Activated CD8-positive, alpha-beta memory T cell treated with anti-CD3 and anti-CD28 coated beads for 48 hours (primary cell): ENCODE results near the gene TRAPPC5.

Source experiments
- DNase-seq, 3 experiments: peaks; one replicate each; pipeline ENCODE4 v3.0.0-alpha.2; 2020; ENCODE audit warnings: low read depth in 2 of 3, low spot score in 2 of 3

TRAPPC5 gene

DNA sequence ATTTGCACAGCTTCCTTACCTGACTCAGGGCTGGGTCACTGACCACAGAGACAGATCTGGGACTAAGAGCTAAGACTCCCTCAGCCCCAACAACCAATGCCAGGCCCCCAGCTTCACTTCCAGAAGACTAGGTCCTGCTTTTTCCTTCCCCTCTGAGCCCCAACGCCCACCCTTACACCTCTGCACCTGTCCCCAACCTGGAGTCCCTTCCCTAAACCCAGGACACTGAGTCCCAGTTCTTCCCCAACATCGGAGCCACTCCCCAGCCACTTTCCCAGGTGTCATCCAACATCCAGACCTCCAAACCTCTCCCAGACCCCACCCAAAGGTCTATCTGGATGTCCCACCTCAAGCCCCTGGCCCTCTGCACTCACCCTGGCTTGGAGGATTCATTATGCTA, 18.4 kb downstream of the TRAPPC5 start:
- no peak for DNase-seq

DNA sequence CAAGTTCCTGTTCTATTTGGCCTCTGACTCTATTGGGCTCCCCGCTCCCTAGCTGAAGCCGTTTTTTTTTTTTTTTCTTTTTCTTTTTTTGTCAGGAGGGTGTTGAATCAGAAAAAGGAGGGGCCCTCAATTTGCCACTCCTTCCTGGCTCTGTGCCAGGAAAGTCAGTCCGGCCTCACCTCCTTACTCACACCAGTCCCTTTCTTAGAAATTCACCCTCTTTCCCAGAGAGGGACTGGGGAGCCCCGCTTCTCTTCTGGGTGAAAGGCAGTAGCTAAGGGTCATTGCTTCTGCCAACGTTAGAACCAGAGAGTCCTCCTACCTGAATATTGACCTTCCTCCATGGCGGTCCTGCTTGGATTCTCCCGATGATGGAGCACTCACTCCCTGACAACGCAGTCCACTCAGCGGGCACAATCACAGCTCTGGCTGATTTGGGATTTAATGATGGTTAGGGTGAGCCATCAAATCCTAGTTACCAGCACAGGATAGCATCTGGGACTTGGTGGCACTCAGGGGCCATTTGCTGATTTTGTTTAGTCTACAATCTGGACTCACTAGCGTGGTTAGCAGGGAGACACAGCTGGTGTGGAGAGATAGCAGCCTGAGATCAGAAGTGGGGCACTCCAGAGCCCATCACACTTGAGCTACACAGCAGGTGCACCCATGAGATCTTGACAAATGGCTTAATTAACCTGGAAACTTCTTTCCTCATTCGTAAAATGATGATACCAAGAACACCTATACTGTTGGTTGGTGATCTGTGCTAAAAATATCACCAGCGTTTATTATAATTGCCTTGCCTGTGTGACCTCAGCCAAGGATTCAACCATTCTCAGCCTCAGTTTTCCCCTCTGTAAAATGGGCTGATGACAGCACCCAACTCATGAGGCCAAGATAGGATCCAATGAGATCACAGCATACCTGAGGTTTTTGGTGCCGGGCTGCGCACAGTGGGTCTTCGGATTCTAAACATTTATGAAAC, 19.1 kb downstream of the TRAPPC5 start:
- peak in 1 of 3 experiments; percentile 44 for DNase-seq

DNA sequence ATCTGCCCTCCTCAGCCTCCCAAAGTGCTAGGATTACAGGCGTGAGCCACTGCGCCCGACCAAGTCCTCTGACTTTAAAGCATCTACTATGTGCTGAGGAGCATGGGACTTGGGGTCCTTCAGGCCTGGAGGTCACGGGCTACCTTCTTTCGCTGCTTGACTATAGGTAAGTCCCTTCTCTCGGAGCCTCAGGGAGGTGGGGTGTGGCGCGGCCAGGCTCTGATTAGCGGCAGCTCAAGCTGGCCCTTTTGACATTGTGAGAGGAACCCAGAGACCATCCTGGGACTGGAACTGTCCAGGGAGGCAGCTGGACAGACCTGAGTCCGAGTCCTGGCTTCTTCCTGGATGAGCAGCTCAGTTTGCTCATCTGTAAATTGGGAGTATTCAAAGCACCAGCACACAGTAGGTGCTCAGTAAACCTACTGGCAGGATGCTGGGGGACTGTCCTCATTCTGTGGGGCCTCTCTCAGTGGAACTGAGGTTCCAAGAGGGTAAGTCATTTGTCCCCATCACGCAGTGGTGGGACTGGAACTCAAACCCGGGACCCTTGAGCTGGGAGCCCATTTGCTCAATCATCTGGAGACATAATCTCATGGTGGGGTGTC, 20.5 kb downstream of the TRAPPC5 start:
- DNase-seq: no peak

DNA sequence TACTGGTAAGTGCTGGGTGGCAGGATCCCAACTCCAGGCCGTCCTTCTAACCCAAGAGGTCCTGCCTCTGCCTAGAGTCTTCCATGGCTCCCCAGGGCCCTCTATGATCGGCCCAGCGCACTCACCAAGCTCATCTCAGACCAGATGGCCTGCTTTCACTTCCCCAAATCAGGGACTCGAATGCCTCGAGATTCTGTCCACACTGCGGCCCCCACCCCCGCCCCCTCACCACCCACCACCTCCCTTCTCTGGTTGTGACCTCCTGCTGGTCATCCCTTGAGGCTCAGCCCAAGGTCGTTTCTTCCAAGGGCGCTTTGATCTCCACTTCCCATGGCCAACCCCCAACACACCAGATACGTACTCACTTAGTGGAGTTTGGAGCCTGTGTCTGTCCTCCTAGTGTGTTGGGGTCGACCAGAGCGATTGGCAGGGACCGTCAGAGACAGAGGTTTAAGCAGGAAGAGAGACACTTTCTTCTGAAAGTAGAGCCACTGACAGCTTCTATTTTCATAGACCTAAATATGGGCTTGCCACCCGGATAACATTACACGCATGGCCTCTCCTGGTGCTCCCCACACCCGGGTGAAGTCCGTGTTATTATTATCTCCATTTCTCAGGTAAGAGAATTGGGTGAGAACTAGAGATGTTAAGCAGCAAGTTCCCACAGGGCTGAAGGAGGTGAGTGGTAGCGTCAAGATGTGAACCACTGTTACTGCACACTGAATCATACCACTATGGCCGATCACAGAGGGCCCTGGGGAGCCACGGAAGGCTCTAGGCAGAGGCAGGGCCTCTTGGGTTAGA, 21.2 kb downstream of the TRAPPC5 start, which contains the start of gene FCER2:
Gene FCER2, minus strand, starts transcription at position 478 of the 804 bp plus-strand sequence. CDS start 2,371 bp downstream, outside the sequence.
- DNase-seq: no peak

DNA sequence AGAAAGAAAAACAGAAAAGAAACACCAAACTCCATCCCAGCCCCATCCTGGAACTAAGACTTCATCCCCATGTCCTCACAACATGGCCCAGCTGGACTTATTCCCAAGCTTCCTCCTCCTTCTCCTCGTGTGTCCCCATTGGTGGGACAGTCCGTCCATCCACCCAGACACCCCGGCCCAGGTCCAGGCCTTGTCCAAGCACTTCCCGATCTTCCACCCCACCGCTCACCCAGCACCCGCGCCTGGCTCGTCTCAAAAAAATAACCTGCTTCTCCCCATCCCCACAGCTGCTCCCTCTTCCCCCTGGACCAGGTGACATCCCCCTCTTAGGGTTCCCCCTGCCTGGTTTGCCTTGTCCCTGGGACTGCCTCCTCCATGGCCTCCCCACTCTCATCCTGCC, 22.7 kb downstream of the TRAPPC5 start:
- DNase-seq: no peak

DNA sequence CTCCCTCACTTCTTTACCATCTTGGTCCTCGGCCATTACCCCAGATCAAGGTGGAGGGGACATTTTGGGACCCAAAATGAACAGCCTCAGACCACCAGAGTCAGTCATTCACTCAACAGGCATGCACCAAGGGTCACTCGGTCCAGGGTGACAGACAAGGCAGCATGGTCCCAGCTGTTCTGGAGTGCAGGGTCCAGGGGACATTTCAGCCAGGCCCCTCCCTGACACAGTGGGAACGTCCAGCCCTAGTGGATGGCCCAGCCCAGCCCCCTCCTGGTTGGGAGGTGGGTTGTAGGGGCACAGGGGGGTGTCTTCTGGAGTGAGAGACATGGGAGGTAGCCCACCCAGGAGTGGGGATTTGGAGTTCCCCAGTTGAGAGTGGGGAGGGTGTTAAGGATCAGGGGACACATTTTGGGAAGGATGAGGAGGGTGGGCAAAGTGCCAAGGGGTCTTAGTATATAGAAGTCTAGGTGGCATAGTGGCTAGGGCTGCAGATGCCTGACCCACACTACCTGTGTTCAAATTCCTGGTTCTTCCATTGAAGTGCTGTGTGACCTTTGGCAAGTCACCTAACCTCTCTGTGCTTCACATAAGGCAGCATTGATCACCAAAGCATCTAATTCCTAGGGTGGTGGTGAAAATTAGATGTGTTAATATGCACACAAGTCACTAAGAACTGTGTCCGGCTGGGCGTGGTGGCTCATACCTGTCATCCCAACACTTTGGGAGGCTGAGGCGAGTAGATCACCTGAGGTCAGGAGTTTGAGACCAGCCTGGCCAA, 23.8 kb downstream of the TRAPPC5 start:
- DNase-seq: no peak

DNA sequence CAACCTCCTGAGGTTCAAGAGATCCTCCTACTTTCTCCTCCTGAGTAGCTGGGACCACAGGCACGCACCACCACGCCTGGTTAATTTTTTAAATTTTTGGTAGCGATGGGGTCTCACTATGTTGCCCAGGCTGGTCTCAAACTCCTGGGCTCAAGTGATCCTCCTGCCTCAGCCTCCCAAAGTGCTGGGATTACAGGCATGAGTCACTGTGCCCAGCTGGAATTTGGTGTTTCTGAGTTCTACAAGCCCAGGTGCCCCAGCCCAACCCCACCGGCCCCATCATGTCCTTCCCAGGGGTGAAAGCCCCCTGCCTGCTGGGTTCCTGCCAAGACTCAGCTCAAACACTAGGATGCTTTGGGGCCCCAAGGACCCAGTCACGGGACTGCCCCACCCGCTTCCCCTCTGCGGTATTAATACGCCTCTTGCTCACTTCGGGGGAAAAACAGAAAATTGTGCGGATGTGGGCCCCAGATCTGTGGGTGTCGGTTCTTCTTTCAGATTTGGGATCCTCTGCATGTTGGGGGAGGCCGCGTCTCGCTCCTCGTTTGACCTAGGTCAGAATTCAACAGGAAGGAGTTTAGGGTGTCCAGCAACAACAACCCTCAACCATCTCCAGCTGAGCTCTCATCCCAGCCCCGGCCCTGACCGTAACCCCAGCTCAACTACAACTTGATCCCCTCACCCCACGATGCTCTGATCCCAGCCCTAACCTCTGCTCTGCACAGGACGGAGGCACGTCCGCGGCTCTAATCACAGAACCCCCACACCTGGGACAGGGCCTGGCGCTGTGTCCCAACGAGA, 25.0 kb downstream of the TRAPPC5 start:
- peak; percentile 30 to 57 (median 50) for DNase-seq

DNA sequence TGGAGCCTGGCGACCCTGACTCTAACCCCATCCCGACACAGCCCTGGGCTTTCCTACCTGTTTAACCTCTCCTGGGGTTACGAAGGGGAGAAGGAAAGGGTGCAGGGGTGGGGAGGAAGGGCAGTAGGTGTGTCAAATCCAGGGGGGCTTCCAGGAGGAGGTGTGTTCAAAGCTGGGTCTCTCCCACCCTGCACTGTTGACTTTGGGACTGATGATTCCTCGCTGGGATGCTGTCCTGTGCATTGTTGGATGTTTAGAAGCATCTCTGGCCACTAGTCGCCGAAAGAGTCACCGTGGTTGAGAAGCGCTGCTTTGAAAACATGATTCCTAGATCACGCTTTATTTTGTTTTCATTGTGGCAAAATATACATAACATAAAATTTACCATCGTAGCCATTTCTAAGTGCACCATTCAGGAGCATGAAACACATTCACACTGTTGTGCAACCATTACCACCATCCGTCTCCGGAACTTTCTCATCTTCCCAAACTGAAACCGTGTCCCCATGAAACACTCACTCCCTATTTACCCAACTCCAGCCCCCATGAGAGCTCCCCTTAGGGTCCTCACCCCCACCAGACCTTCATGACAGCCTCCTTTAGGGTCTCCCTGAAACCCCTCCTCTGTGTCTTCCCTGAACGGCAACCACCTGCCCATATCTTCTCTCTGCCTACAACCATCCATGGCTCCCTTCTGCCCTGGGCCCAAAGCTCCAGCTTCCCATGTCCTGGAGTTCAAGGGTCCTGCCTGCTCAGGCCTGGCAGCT, 25.7 kb downstream of the TRAPPC5 start:
- no peak for DNase-seq

DNA sequence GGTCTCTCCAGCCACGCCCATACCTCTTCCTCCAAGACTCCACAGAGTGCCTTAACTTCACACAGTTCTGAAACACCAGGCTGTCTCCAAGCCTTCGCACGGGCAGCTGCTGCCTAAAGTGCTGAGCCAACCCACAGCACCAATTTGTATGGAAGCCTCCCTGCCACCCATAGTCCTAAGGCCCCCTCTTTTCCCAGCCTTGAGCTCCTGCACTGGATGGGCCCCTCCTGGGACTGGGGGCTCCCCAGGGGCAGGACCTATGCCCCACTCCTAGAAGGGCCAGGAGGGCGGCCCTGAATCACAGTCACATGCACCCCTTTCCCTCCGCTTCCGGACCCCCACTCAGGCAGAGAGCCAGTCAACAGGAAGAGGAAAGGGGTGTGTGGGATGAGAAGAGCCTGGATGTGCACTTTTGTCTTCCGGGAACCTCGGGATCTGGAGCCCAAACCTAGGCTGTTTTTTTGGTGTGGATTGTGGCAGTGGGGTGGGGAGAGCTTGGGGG, 26.4 kb downstream of the TRAPPC5 start:
- no peak for DNase-seq

DNA sequence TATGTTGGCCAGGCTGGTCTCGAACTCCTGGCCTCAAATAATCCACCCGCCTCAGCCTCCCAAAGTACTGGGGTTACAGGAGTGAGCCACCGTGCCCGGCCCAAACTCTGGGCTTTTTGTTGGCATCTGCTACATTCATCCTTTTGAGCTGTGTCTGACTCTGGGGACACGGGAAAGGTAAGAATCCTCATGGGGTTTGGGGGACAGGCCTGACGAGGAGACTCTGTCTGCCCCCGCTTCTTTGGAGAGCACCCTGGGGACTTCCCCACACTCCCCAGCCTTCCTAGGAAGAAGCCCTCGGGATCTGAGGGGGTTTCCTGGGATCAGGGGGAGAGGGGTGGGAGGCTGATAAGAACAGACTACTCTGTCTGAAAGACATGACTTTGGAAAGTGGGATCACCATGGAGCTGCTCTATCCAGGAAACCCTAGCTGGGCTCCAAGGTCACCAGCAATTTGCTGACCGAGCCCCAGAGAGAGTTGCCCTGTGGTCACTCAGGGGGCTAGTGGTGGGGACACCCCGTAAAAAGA, 29.4 kb downstream of the TRAPPC5 start:
- DNase-seq: no peak

DNA sequence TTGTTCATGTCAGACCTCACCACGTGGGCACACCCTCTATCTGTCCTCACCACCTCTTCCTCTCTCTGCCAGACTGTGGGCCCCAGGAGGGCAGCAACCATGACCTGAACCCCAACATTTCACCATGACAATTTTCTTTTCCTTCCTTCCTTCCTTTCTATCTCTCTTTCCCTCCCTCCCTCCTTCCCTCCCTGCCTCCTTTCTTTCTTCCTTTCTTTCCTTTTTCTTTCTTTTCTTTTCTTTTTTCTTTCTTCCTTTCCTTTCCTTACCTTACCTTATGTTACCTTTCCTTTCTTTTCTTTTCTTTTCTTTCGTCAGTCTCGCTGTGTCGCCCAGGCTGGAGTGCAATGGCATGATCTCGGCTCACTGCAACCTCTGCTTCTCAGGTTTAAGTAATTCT, 30.0 kb downstream of the TRAPPC5 start:
- DNase-seq: no peak

DNA sequence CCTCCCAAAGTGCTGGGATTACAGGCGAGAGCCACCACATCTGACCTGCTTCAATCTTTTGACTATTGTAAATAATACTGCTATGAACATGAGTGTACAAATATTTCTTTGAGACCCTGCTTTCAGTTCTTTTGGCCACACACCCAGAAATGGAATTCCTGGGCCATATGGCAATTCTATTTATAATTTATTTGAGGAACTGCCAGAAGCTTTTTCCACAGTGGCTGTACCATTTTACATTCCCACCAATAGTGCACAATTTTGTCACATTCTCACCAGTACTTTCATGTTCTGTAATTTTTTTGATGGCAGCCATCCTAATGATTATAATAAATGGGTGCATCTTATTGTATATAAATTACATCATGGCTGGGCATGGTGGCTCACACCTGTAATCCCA, 35.0 kb downstream of the TRAPPC5 start:
- no peak for DNase-seq

DNA sequence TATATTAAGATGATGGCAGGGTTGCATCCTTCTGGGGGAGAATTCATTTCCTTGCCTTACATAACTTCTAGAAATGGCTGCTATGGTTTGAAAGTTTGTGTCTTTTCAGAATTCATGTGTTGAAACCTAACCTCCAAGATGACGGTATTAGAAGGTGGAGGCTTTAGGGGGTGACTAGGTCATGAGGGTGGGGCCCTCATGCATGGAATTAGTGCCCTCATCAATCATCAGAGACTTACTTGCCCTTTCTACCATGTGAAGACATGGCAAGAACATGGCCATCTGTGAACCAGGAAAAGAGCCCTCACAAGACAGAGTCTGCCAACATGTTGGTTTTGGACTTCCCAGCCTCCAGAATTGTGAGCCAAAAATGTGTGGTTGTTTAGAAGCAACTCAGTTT, 36.1 kb downstream of the TRAPPC5 start:
- DNase-seq: no peak

DNA sequence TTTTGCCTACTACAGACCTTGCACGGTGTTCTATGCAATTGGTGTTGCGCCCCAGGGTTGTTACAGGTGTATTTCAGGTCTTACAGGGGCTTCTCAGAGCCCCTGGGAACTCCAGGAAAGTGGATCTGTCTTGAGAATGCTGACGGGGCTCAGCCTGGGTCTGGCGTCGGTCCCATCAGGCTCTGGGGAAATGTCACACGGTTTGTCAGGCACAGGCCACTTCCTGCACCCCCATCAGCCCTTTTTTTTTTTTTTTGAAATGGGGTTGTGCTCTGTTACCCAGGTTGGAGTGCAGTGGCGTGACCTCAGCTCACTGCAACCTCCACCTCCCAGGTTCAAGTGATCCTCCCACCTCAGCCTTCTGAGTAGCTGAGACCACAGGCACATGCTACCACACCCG, 38.0 kb downstream of the TRAPPC5 start:
- no peak for DNase-seq

DNA sequence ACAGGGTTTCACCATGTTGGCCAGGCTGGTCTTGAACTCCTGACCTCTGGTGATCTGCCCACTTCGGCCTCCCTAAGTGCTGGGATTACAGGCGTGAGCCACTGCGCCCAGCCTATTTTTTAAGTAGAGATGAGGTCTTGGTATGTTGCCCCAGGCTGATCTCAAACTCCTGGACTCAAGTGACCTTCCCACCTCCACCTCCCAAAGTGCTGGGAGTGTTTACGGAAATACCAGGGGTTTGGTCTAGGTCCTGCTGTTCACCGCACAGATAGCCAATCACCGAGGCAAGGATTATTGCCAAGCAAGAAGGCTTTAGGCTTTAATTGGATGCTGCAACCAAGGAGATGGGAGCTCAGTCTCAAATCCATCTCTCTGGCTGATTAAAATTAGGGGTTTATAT, 39.7 kb downstream of the TRAPPC5 start:
- DNase-seq: no peak

DNA sequence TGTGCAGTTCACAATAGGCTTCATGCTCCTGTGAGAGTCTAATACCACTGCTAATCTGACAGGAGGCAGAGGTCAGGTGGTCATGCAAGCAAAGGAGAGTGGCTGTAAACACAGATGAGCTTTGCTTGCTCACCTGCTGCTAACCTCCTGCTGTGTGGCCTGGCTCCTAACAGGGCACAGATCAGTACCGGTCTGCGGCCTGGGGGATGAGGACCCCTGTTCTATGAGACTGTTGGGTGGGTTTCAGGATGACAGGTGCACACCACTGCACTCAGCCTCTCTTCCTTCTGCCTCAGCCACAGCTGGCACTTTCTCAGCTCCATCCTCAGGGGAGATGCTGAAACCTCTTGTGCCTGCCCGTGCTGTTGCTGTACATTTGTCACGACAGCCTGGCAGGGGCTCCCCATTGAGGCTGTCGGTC, 41.6 kb downstream of the TRAPPC5 start:
- no peak for DNase-seq

DNA sequence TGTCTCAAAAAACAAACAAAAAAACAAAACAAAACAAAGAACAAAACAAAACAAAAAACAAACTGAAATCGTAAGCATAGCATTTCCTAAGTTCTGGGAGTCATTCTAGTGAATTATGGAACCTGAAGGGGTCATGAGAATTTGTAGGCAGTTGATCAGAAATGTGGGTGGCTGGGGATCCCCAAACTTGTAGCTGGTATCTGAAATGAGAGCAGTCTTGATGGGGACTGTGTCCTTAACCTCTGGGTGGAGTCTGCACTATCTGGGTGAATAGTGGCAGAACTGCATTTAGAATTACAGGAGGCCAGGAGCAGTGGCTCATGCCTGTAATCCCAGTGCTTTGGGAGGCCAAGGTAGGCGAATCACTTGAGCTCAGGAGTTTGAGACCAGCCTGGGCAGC, 45.2 kb downstream of the TRAPPC5 start:
- no peak for DNase-seq

DNA sequence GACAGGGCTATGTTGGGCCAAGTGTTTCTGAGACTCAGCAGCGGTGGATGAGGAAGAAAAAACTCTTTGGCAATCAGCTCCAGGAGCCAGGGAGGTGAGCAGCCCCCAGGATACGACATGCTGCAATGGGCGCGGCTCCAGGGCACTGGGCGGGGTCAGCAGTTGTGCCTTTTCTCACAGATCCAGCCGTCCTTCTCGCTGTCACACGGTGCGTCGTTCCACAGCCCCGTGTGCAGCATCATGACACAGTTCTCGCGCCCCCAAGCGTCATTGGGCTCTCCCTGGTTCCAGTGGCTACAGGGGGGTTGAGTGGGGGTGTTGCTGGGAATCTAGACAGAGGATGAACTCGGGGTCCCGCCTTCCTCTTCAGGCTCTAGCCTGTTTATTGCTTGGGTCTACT, 48.6 kb downstream of the TRAPPC5 start:
- DNase-seq: no peak

DNA sequence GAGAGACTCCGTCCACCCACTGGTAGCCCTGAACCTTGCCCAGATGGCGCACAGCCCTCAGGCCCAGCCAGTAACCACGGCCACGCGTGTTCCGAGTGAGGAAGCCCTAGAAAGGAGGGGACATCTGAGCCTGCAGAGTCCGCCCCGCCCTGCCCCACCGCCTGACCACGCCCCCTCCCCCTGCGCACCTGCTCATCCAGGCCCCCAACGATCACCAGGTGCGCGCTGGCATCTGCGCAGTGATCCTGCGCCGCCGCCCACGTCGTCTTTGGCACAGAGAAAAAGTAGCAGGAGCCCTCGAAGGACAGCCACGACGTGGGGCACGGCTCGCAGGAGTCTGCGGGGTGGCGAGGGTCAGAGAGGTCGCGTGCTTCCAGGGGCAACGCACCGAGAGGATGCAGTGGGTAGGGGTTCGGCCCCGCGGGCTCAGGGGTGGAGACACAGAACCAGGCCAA, 49.2 kb downstream of the TRAPPC5 start:
- no peak for DNase-seq
